Effector memory CD8-positive, alpha-beta T cell (primary cell): Measurements from ENCODE around the gene PBX3.

Experiments
- ATAC-seq: fragments of 150-1000 bp; cut with Tn5 transposase; replicated peaks from 2 replicates; pipeline ENCODE4 v1.10.0; 2021; ENCODE audit warnings: mild to moderate bottlenecking, moderate library complexity
- DNase-seq, 3 experiments: peaks; one replicate each; pipeline ENCODE4 v3.0.0; 2021
- H3K27ac Mint-ChIP-seq, 2 donors: one replicate each; pipeline ENCODE4 v1.8.0; 2022; ENCODE audit warnings: mild to moderate bottlenecking in 2 of 2, mixed read lengths in 2 of 2, moderate library complexity in 2 of 2
- H3K27me3 Mint-ChIP-seq, 2 donors: one replicate each; pipeline ENCODE4 v1.8.0; 2022; ENCODE audit warnings: mixed read lengths in 2 of 2
- H3K36me3 Mint-ChIP-seq: one replicate; pipeline ENCODE4 v1.8.0; 2022; ENCODE audit warnings: mild to moderate bottlenecking, moderate library complexity, mixed read lengths; ENCODE audit not compliant: insufficient read depth
- H3K4me1 Mint-ChIP-seq, 2 donors: one replicate each; pipeline ENCODE4 v1.8.0; 2022; ENCODE audit warnings: low read depth in 2 of 2, mixed read lengths in 2 of 2
- H3K4me3 Mint-ChIP-seq, 2 donors: one replicate each; pipeline ENCODE4 v1.8.0; 2022; ENCODE audit warnings: mild to moderate bottlenecking in 2 of 2, mixed read lengths in 2 of 2, moderate library complexity in 2 of 2
- H3K9me3 Mint-ChIP-seq, 2 donors: one replicate each; pipeline ENCODE4 v1.8.0; 2022; ENCODE audit warnings: mixed read lengths in 2 of 2

Gene PBX3

GRCh38 chr9:125754096-125754495 lies 6.9 kb downstream of the PBX3 start:
- Mint-ChIP-seq H3K27ac (no peak overlapping the region), H3K36me3 (no peaks in the 10 kb centered on the region), H3K27me3 (no peaks in the 10 kb centered on the region), H3K4me3 (no peak overlapping the region), H3K9me3 (no peaks in the 10 kb centered on the region), H3K4me1 (peaks cover 5% of the 10 kb centered on the region in 2 donors)
- DNase-seq: no peak
- ATAC-seq: no peak

DNA sequence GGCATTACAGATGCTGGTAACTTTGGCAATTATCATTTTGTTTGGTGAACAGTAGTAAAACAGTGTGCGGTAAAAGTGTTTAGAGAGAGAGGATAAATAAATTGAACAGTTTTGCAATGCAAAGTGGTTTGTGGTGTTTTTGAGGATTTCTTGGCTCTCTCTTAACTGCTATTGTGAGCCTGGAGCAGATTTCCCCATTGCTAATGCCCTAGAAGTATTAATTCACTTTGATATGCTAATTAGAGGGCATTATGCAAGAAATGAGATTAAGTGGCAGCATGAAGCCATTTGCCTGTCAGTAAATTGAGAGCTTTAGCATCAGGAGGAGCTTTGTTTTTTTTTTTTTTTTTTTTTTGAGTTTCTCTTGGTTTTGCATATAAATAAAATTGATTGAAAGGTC lies 8.2 kb downstream of the PBX3 start:
- no peak overlapping the region for H3K4me3 Mint-ChIP-seq
- no peaks in the 10 kb centered on the region for H3K27me3 Mint-ChIP-seq
- no peak for DNase-seq
- peaks cover 3 to 12% of the 10 kb centered on the region in 2 donors for H3K4me1 Mint-ChIP-seq
- no peak for ATAC-seq
- no peaks in the 10 kb centered on the region for H3K9me3 Mint-ChIP-seq
- no peaks in the 10 kb centered on the region for H3K36me3 Mint-ChIP-seq
- no peak overlapping the region for H3K27ac Mint-ChIP-seq

DNA sequence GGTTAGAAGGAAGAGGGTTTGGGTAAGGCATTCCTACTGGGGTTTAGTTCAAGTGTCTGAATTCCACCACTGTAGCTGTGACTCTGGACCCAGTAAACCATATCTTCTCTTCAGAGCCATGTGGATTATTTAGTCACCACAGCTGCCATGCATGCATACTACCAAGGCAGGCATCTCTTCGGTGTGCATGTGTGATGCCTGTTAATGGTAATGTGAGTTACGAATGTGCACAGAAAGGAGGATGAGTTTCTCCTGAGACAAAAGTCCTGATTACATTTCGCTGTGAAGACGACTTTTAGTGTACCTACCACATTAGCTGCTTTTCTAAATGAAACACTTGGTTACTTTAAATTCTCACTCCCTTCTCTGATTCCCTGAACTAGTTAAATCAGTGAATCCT lies 9.3 kb downstream of the PBX3 start:
- H3K4me3 Mint-ChIP-seq: no peak overlapping the region
- H3K9me3 Mint-ChIP-seq: no peaks in the 10 kb centered on the region
- ATAC-seq: no peak
- no peak overlapping the region for H3K27ac Mint-ChIP-seq
- no peaks in the 10 kb centered on the region for H3K36me3 Mint-ChIP-seq
- peaks cover 2 to 6% of the 10 kb centered on the region in 2 donors for H3K4me1 Mint-ChIP-seq
- no peaks in the 10 kb centered on the region for H3K27me3 Mint-ChIP-seq
- no peak for DNase-seq

GRCh38 chr9:125757834-125758233 lies 10.7 kb downstream of the PBX3 start:
- Mint-ChIP-seq H3K36me3 (no peaks in the 10 kb centered on the region), H3K27ac (no peak overlapping the region), H3K4me1 (peaks cover 0 to 6% of the 10 kb centered on the region in 2 donors), H3K9me3 (no peaks in the 10 kb centered on the region), H3K27me3 (no peaks in the 10 kb centered on the region), H3K4me3 (no peak overlapping the region)
- DNase-seq: no peak
- no peak for ATAC-seq

DNA sequence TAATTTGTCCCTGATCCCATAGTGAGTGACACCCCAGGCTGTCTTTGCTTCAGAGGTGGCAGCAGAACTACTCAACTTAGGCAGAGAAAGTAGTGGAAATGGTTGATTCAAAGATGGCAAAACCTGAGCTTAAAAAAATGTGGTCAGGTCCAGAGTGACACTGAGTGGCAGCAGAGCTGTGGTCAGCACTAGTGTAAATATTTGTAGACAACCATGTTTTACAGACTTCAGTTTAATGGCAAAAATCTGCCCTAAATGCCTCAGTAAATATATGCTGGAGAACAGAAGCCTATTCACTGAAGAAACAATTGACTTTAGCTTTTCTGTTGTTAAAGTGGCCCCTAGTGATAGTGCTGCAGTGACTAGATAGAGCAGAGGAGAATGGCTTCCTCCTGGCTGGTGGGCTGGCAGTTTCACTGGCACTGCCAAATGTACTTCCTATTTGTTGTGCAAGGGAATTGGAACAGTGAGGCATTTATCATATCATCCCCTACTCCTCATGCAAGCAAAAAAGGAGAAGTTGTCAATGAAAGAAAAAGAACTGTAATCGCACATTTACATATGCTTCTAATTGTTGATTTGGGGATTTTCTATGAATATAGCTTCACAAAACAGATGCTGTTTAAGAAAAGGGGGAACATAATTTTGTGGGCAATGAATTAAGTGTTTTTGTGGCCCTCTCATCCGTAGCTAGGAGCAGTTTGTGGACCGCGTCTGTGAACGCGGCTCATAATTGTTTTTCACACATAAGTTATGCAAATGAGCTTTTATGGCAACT lies 12.0 kb downstream of the PBX3 start:
- peaks cover 0 to 6% of the 10 kb centered on the region in 2 donors for H3K4me1 Mint-ChIP-seq
- H3K36me3 Mint-ChIP-seq: no peaks in the 10 kb centered on the region
- no peak overlapping the region for H3K4me3 Mint-ChIP-seq
- no peak overlapping the region for H3K27ac Mint-ChIP-seq
- no peaks in the 10 kb centered on the region for H3K9me3 Mint-ChIP-seq
- DNase-seq (no peak), ATAC-seq (peak; percentile 40)
- no peaks in the 10 kb centered on the region for H3K27me3 Mint-ChIP-seq

GRCh38 chr9:125759764-125760129 lies 12.6 kb downstream of the PBX3 start:
- Mint-ChIP-seq H3K4me3 (no peak overlapping the region), H3K9me3 (no peaks in the 10 kb centered on the region), H3K27ac (no peak overlapping the region), H3K4me1 (peaks cover 0 to 6% of the 10 kb centered on the region in 2 donors), H3K27me3 (no peaks in the 10 kb centered on the region), H3K36me3 (no peaks in the 10 kb centered on the region)
- DNase-seq (no peak), ATAC-seq (no peak)

- no peaks in the 10 kb centered on the region for H3K27me3 Mint-ChIP-seq
- H3K4me3 Mint-ChIP-seq: no peak overlapping the region
- H3K36me3 Mint-ChIP-seq: no peaks in the 10 kb centered on the region
- no peak for ATAC-seq
- peaks cover 0 to 6% of the 10 kb centered on the region in 2 donors for H3K4me1 Mint-ChIP-seq
- no peak for DNase-seq
- no peak overlapping the region for H3K27ac Mint-ChIP-seq
- H3K9me3 Mint-ChIP-seq: no peaks in the 10 kb centered on the region
Measured at GRCh38 chr9:125760537-125760936, 13.4 kb downstream of the PBX3 start.

DNA sequence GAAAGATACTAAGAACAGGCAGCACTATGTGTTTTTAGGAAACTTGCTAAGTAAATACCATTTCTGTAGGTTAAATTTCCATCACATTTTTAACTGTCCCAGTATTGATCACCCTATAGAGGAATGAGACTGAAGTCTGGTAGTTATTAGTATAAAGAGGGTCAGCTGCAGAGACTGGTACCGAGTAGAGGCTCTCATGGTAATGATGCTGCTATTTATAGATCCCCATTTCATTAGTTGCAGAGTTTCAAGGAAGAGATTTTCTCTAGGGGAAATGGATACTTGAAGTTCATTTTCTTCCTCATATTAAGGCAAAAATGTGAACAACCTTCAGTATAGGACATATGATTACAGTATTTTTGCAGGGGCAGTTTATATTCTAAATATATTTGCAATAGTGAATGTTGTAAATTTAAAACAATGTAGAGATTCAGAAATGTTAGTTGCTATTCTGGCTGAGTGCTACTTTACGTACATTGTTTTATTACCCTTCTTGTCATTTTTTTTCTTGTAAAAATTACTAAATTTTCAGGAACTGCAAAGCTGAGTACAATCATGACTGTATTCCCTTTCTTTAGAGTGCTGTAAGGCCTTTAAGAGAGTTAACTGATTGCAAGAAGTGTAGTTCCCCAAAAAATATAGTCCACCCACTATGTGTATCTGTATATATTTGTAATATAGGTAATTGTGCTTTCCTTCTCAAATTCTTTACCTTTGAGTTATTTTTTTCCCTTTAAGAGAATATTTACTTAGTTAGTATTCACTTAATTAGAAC lies 14.7 kb downstream of the PBX3 start:
- Mint-ChIP-seq H3K27ac (no peak overlapping the region), H3K4me3 (no peak overlapping the region), H3K36me3 (no peaks in the 10 kb centered on the region), H3K27me3 (no peaks in the 10 kb centered on the region), H3K9me3 (no peaks in the 10 kb centered on the region), H3K4me1 (peaks cover 0 to 6% of the 10 kb centered on the region in 2 donors)
- DNase-seq (no peak), ATAC-seq (no peak)

DNA sequence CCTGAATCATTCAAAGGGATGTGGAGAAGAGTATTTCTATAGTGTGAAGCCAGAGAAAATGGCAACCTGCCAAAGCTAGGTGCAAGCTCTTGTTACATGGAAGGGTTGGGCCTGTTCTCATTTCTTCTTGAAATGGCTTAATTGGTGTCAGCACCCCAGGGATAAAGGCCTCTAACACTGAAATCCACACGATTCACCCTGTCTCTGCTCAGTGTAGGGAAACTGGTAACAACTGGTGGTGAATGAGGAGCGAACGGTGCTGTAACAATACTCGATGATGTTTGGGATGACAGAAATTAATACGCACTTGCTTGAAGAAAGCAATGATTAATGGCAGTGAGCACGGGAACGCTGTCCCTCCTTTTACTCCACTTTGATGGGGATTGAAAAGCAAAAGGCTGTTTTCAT lies 16.2 kb downstream of the PBX3 start:
- Mint-ChIP-seq H3K27ac (no peak overlapping the region), H3K4me1 (peaks cover 0 to 9% of the 10 kb centered on the region in 2 donors), H3K4me3 (no peak overlapping the region), H3K36me3 (no peaks in the 10 kb centered on the region), H3K27me3 (no peaks in the 10 kb centered on the region), H3K9me3 (no peaks in the 10 kb centered on the region)
- no peak for DNase-seq
- ATAC-seq: no peak

- Mint-ChIP-seq H3K27ac (no peak overlapping the region), H3K27me3 (no peaks in the 10 kb centered on the region), H3K4me1 (peaks cover 0 to 8% of the 10 kb centered on the region in 2 donors), H3K36me3 (no peaks in the 10 kb centered on the region), H3K4me3 (no peak overlapping the region), H3K9me3 (no peaks in the 10 kb centered on the region)
- DNase-seq (no peak), ATAC-seq (no peak)
Measured at GRCh38 chr9:125764198-125764597, 17.0 kb downstream of the PBX3 start.

DNA sequence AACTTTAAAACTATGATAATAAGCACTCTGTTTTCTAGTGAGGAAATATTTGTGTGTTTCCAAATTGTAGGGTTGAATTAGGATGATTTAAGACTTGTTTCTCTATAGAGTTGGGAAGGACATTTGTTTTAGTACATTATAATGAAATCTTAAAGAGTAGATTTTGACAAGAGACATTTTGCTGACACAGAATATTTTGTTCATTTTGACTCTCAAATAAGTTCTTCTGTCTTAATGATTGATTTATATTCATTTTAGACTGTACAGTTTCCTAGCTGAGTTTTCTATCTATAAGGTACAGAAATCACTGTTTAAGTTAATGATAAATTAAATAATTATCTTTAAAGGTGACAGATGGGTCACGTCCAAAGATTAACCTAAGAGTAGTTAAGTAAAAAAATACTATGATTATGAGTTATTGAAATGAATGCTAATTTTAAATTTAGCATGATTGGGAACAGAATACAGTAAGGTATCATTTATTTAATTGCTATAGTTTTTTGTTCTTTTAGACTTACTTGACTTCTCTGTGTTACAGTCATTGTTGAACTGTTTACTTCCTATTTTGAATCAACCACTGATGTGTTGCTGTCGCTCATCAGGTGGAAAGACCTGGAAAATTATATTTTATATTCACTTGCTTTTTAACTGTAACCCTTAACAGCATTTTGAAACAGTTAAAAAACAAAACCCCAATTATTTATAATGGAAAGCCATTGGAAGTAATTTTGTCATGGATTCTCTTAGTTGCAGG lies 19.5 kb downstream of the PBX3 start:
- Mint-ChIP-seq H3K9me3 (no peaks in the 10 kb centered on the region), H3K27ac (no peak overlapping the region), H3K4me1 (peaks cover 0 to 3% of the 10 kb centered on the region in 2 donors), H3K36me3 (no peaks in the 10 kb centered on the region), H3K4me3 (no peak overlapping the region), H3K27me3 (no peaks in the 10 kb centered on the region)
- ATAC-seq: no peak
- no peak for DNase-seq

DNA sequence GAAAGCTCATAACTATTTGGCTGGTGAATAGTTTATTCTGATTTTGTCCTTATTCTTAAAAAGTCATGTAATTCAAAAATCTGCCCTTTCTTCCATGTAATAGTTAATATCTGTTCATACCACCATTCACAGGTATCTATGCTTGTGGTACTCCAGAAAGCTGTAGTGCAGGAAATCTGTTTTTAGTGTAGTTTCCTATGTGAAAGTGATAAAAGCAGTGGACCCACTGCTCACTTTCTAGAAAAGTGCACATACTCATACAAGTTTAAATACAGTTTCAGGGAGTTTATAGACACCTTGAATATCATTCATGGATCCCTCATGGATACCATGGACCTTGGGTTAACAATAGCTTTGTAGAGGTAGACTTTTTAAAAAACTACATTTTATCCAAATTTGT lies 20.2 kb downstream of the PBX3 start:
- no peaks in the 10 kb centered on the region for H3K36me3 Mint-ChIP-seq
- peaks cover 0 to 10% of the 10 kb centered on the region in 2 donors for H3K4me1 Mint-ChIP-seq
- no peak overlapping the region for H3K4me3 Mint-ChIP-seq
- H3K9me3 Mint-ChIP-seq: no peaks in the 10 kb centered on the region
- H3K27me3 Mint-ChIP-seq: no peaks in the 10 kb centered on the region
- DNase-seq (no peak), ATAC-seq (no peak)
- peak overlapping the region in 1 of 2 donors; percentile 44 for H3K27ac Mint-ChIP-seq

GRCh38 chr9:125768803-125769202 lies 21.6 kb downstream of the PBX3 start:
- H3K27me3 Mint-ChIP-seq: no peaks in the 10 kb centered on the region
- ATAC-seq: no peak
- H3K4me3 Mint-ChIP-seq: no peak overlapping the region
- H3K27ac Mint-ChIP-seq: no peak overlapping the region
- H3K9me3 Mint-ChIP-seq: no peaks in the 10 kb centered on the region
- H3K36me3 Mint-ChIP-seq: no peaks in the 10 kb centered on the region
- no peak for DNase-seq
- H3K4me1 Mint-ChIP-seq: peaks cover 0 to 10% of the 10 kb centered on the region in 2 donors
